Adrenal gland (tissue), 12 donors: ENCODE data around the gene TCF7L1. TPM values are rescaled to one million over a fixed set of nuclear protein-coding genes. Genes with fewer than 3 reads are reported as not detected.

Experiments
- DNase-seq, 7 donors: peaks; one replicate each; pipeline ENCODE4 v3.0.0-alpha.2; 2019 to 2020
- H3K27ac ChIP-seq, 5 donors: fragments of 200-600 bp; sonication (generic) in 4 of 5; 1 replicate in 3 of 5; 2 replicates in 2 of 5; pipeline versions ENCODE4 v1.5.1 to v1.8.0; 2016 to 2020; ENCODE audit warnings: mild to moderate bottlenecking in 1 of 5
- H3K27me3 ChIP-seq: fragments of 200-600 bp; 2 replicates; pipeline ENCODE4 v1.8.0; 2021
- H3K36me3 ChIP-seq, 2 donors: fragments of 200-600 bp; replicated peaks in 1 of 2; 1 replicate in 1 of 2; 2 replicates in 1 of 2; pipeline versions ENCODE4 v1.5.1 to v1.8.0; 2018 to 2022
- H3K4me1 ChIP-seq, 2 donors: fragments of 200-600 bp; replicated peaks in 1 of 2; 1 replicate in 1 of 2; 2 replicates in 1 of 2; pipeline versions ENCODE4 v1.5.1 to v1.8.0; 2018 to 2021
- H3K4me3 ChIP-seq, 4 donors: fragments of 200-600 bp; sonication (generic) in 3 of 4; one replicate each; pipeline ENCODE4 v1.5.1; 2016 to 2018
- H3K9me3 ChIP-seq, 3 donors: fragments of 200-600 bp; sonication (generic) in 1 of 3; replicated peaks in 1 of 3; 1 replicate in 2 of 3; 2 replicates in 1 of 3; pipeline versions ENCODE4 v1.5.1 to v1.8.0; 2016 to 2021
- CTCF ChIP-seq, 6 experiments: fragments of 450-650 bp in 4 of 6; fragments of 200-600 bp in 2 of 6; sonication (generic) in 1 of 6; IDR thresholded peaks; 1 replicate in 5 of 6; 2 replicates in 1 of 6; pipeline versions ENCODE4 v1.5.1 to v1.8.0; 2016 to 2021; ENCODE audit warnings: antibody characterized with exemption in 6 of 6, mild to moderate bottlenecking in 2 of 6, moderate library complexity in 1 of 6
- POLR2A ChIP-seq, 2 donors: fragments of 450-650 bp; IDR thresholded peaks; one replicate each; pipeline ENCODE4 v1.6.1; 2017; ENCODE audit warnings: antibody characterized with exemption in 2 of 2, mild to moderate bottlenecking in 2 of 2, moderate library complexity in 1 of 2
- WGBS, 4 donors: extraction: QIAGEN DNeasy Blood & Tissue Kit in 2 of 4; methylation state at CpG; one replicate each; pipeline versions ENCODE4 v1.1.5 to v1.1.7; 2013 to 2017; 5-methylcytosine and 5-hydroxymethylcytosine counted together
- intact Hi-C, 2 donors: fragments of 100-400 bp; cut with DNase I; formaldehyde crosslinking; loops; one replicate each; pipeline versions ENCODE4 v1.14.1 to v1.15.0; 2022 to 2023
- polyA plus RNA-seq, 3 donors: library from polyadenylated mRNA; stranded (reverse); fragments of 200-250 nt in 2 of 3; fragments of 350-450 nt in 1 of 3; fragmentation: Illumina TruSeq in 1 of 3; extraction: RNeasy Lipid Tissue Mini Kit (QIAGEN cat#74804) in 1 of 3; gene quantifications; one replicate each; pipeline ENCODE4 v1.2.3, GENCODE V29; 2013 to 2014
- total RNA-seq, 9 donors: library from RNA; depleted of rRNA in 4 of 9; stranded (reverse); fragments of >200 nt in 4 of 9; fragments of 120-200 nt in 1 of 9; fragmentation: NEBNext Ultra II Directional in 1 of 9; extraction: Animal tissue kit (Norgen Biotek cat#: 25700) in 1 of 9; gene quantifications; one replicate each; pipeline versions ENCODE4 v1.1.0 to v1.2.4, GENCODE V29; 2013 to 2023
- donor health status: healthy with polysubstance abuse.
- donor health status: Bipolar disorder and iron deficiency.
- donor health status: DM: yes; HTN: yes; CAD: no.
- donor health status: DM: no; HTN: no; CAD: no.
- donor health status: DM: no; HTN: no; CAD: no.
- donor health status: DM: yes; HTN: yes; CAD: no.

Gene TCF7L1
- total and polyA plus RNA-seq, 12 donors = 0.36 to 8.9 (median 3.2) TPM

- no peak overlapping the region for H3K27ac ChIP-seq
- intact Hi-C loops = no loop called here
- H3K4me1 ChIP-seq = peaks cover 0 to 5% of the 10 kb centered on the region in 2 donors
- no peak overlapping the region for H3K4me3 ChIP-seq
- no peaks in the 10 kb centered on the region for H3K27me3 ChIP-seq
- TF ChIP-seq POLR2A (IDR thresholded peaks at IDR 0.05) (no peak), CTCF (IDR thresholded peaks at IDR 0.05) (no peak)
- 91 to 95% (median 94%) methylated on average over 10 of the region's 10 CpGs for WGBS, 4 donors
- DNase-seq = no peak
- no peaks in the 10 kb centered on the region for H3K36me3 ChIP-seq
- no peaks in the 10 kb centered on the region for H3K9me3 ChIP-seq
Observed at GRCh38 chr2:85167479-85167878, 34.3 kb downstream of the TCF7L1 start.

DNA sequence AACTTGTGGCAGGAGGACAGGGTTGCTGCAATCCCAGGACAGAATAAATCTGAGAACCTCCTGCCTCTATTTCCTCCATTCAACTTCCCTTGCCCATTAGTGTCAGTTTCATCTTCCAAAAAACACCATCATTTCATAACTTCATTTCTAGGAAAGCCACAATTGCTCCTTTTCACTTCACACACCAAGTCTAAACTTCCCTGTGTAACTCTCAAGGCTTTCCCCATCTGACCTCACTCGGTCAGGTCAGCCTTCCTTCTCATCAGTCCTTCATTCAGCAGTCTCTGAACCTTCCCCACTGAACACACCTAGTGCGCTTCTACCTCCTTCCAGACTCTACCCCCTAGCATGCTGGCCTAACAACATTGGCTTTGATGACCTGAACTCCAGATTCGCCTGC is 35.8 kb downstream of the TCF7L1 start:
- Histone ChIP-seq H3K4me3 (no peak overlapping the region), H3K27ac (no peak overlapping the region), H3K27me3 (no peaks in the 10 kb centered on the region), H3K4me1 (peaks cover 0 to 5% of the 10 kb centered on the region in 2 donors), H3K36me3 (no peaks in the 10 kb centered on the region), H3K9me3 (no peaks in the 10 kb centered on the region)
- no peak for DNase-seq
- 75 to 84% (median 79%) methylated on average over 3 of the region's 3 CpGs for WGBS, 4 donors
- intact Hi-C loops = no loop called here
- no peak for TF ChIP-seq POLR2A (IDR thresholded peaks at IDR 0.05)
- TF ChIP-seq CTCF (IDR thresholded peaks at IDR 0.05) = no peak

- WGBS, 4 donors = 78 to 87% (median 83%) methylated on average over 3 of the region's 3 CpGs
- Histone ChIP-seq H3K4me1 (peaks cover 0 to 5% of the 10 kb centered on the region in 2 donors), H3K27ac (no peak overlapping the region), H3K36me3 (no peaks in the 10 kb centered on the region), H3K4me3 (no peak overlapping the region), H3K9me3 (no peaks in the 10 kb centered on the region), H3K27me3 (no peaks in the 10 kb centered on the region)
- intact Hi-C loops = no loop called here
- TF ChIP-seq POLR2A (IDR thresholded peaks at IDR 0.05) (no peak), CTCF (IDR thresholded peaks at IDR 0.05) (no peak)
- DNase-seq = no peak
Observed at GRCh38 chr2:85169581-85169980, 36.4 kb downstream of the TCF7L1 start.

GRCh38 chr2:85170938-85171475 is 37.8 kb downstream of the TCF7L1 start:
- Histone ChIP-seq H3K4me1 (no peaks in the 10 kb centered on the region), H3K27ac (no peak overlapping the region), H3K4me3 (no peak overlapping the region), H3K36me3 (no peaks in the 10 kb centered on the region), H3K27me3 (no peaks in the 10 kb centered on the region), H3K9me3 (no peaks in the 10 kb centered on the region)
- 82 to 90% (median 85%) methylated on average over 5 to 6 of the region's 6 CpGs for WGBS, 4 donors
- no peak for TF ChIP-seq POLR2A (IDR thresholded peaks at IDR 0.05)
- no peak for TF ChIP-seq CTCF (IDR thresholded peaks at IDR 0.05)
- intact Hi-C loops = no loop called here
- DNase-seq = no peak
